A549 treated with AZD2906 at 1 μM for 4 hours (cell line): Measurements from ENCODE around the gene DECR2. TPM values are rescaled to one million over a fixed set of nuclear protein-coding genes. Genes with fewer than 3 reads are reported as not detected.

ENCODE experiments used
- total RNA-seq: library from RNA; stranded (reverse); fragments of 200-300 nt; extraction: Qiagen RNA extraction; gene quantifications from 5 replicates; pipeline ENCODE4 v1.2.3, GENCODE V29; 2022

Gene DECR2
- total RNA-seq, result 21.4 to 30.7 TPM (median 29.9 TPM) in 5 replicates

GRCh38 chr16:401468-402348 lies at the start of gene DECR2:
TSS of gene DECR2 (plus strand) at chr16:401885. CDS start at chr16:401964, 79 bp downstream.

GRCh38 chr16:352547-353403 lies 48.9 kb upstream of the DECR2 start, which contains the start of gene AXIN1:
TSS of gene AXIN1 (minus strand) at chr16:352723. CDS start at chr16:347025, 5,698 bp downstream.

GRCh38 chr16:370443-370842 lies 31.2 kb upstream of the DECR2 start, which contains the start of gene MRPL28:
TSS of gene MRPL28 (minus strand) at chr16:370538. CDS start at chr16:370218, 320 bp downstream.

GRCh38 chr16:381789-382717 lies 19.6 kb upstream of the DECR2 start, which contains the start of gene PGAP6:
TSS of gene PGAP6 (minus strand) at chr16:381978. CDS start at chr16:381821, 157 bp downstream.

GRCh38 chr16:397135-397661 lies 4.5 kb upstream of the DECR2 start, which contains the start of gene NME4:
TSS of gene NME4 (plus strand) at chr16:397199. CDS start at chr16:397223, 24 bp downstream.

GRCh38 chr16:425082-425718 lies 23.5 kb downstream of the DECR2 start, which contains the start of gene RAB11FIP3:
TSS of gene RAB11FIP3 (plus strand) at chr16:425649. CDS start at chr16:426007, 358 bp downstream.

Other genes with a start within 250 kb of the DECR2 start
- gene HBZ, start 249.2 kb upstream of the DECR2 start, total RNA-seq, result 0.10 TPM in 1 of 5 replicates, not detected in the others
- not detected in 5 replicates for gene HBM, start 235.9 kb upstream of the DECR2 start, total RNA-seq
- gene HBA2, start 229.0 kb upstream of the DECR2 start, total RNA-seq, result 0.45 to 0.62 TPM in 2 of 5 replicates, not detected in the others
- 1.1 to 2.4 TPM (median 1.8 TPM) in 5 replicates for gene HBA1, start 225.2 kb upstream of the DECR2 start, total RNA-seq
- 4.5 to 8.0 TPM (median 7.3 TPM) in 5 replicates for gene HBQ1, start 221.4 kb upstream of the DECR2 start, total RNA-seq
- gene LUC7L, start 172.4 kb upstream of the DECR2 start, total RNA-seq, result 40.3 to 50.6 TPM (median 43.6 TPM) in 5 replicates
- 43.7 to 49.1 TPM (median 49.0 TPM) in 5 replicates for gene FAM234A, start 167.1 kb upstream of the DECR2 start, total RNA-seq
- gene RGS11, start 125.9 kb upstream of the DECR2 start, total RNA-seq, result 2.9 to 4.9 TPM (median 4.4 TPM) in 5 replicates
- 2.0 to 3.1 TPM (median 2.7 TPM) in 5 replicates for gene ARHGDIG, start 121.3 kb upstream of the DECR2 start, total RNA-seq
- gene PDIA2, start 118.7 kb upstream of the DECR2 start, total RNA-seq, result 0.15 to 0.50 TPM (median 0.31 TPM) in 5 replicates
- gene AXIN1, start 49.2 kb upstream of the DECR2 start, total RNA-seq, result 28.7 to 33.3 TPM (median 32.1 TPM) in 5 replicates
- gene MRPL28, start 31.3 kb upstream of the DECR2 start, total RNA-seq, result 120 to 138 TPM (median 130 TPM) in 5 replicates
- gene PGAP6, start 19.9 kb upstream of the DECR2 start, total RNA-seq, result 27.1 to 40.0 TPM (median 35.2 TPM) in 5 replicates
- gene NME4, start 4.7 kb upstream of the DECR2 start, total RNA-seq, result 264 to 457 TPM (median 451 TPM) in 5 replicates
- gene RAB11FIP3, start 23.8 kb downstream of the DECR2 start, total RNA-seq, result 26.2 to 32.4 TPM (median 28.4 TPM) in 5 replicates
- gene CAPN15, start 125.8 kb downstream of the DECR2 start, total RNA-seq, result 40.4 to 75.7 TPM (median 67.9 TPM) in 5 replicates
- 0.08 to 0.28 TPM (median 0.26 TPM) in 5 replicates for gene PRR35, start 158.5 kb downstream of the DECR2 start, total RNA-seq
- 0.18 to 0.30 TPM (median 0.23 TPM) in 5 replicates for gene NHLRC4, start 165.1 kb downstream of the DECR2 start, total RNA-seq
- gene PIGQ, start 168.1 kb downstream of the DECR2 start, total RNA-seq, result 28.4 to 42.0 TPM (median 39.2 TPM) in 5 replicates
- 14.1 to 20.1 TPM (median 19.5 TPM) in 5 replicates for gene RAB40C, start 188.2 kb downstream of the DECR2 start, total RNA-seq
- gene WFIKKN1, start 229.1 kb downstream of the DECR2 start, total RNA-seq, result 0.04 to 0.17 TPM (median 0.12 TPM) in 5 replicates
- gene METTL26, start 234.4 kb downstream of the DECR2 start, total RNA-seq, result 79.9 to 151 TPM (median 141 TPM) in 5 replicates
- 18.0 to 45.7 TPM (median 39.2 TPM) in 5 replicates for gene MCRIP2, start 239.9 kb downstream of the DECR2 start, total RNA-seq
- gene WDR90, start 247.5 kb downstream of the DECR2 start, total RNA-seq, result 13.8 to 27.0 TPM (median 22.9 TPM) in 5 replicates